OCI-LY7 (cell line): ENCODE measurements around the gene RAD51B.

Source experiments
- EZH2phosphoT487 ChIP-seq: fragments of 200-600 bp; sonication (generic); IDR thresholded peaks from 2 replicates; pipeline ENCODE4 v1.6.1; 2018; ENCODE audit warnings: low read depth, borderline replicate concordance, mild to moderate bottlenecking, mixed run types, antibody characterized with exemption, low read length, moderate library complexity, mixed read lengths
- TF ChIP-seq, protein P1 (sequence below): fragments of 200-600 bp; sonication (generic); conservative IDR thresholded peaks from 2 replicates; pipeline ENCODE4 v1.5.1; 2014; ENCODE audit warnings: mild to moderate bottlenecking, antibody characterized with exemption, low read length, moderate library complexity, mixed read lengths

DNA sequence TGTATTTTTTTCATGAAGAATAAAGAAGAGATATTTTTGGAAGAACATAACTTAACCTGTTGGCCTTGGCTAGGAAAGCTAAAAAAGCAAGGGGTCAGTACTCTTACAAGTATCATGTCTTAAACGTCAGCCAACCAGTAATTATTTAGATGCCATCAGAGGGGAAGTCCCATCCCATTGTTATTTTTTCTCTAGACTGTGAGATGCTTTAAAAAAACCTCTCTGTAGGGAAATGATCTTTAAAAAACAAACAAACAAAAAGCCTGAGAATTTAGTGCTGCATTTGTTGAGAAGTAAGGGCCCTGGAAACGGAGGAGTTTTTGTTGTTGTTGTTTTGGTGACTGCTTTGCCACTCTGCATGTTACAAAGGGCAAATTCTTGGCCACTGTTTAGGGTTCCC, 499.2 kb downstream of the RAD51B start:
- TF ChIP-seq, protein P1, sequence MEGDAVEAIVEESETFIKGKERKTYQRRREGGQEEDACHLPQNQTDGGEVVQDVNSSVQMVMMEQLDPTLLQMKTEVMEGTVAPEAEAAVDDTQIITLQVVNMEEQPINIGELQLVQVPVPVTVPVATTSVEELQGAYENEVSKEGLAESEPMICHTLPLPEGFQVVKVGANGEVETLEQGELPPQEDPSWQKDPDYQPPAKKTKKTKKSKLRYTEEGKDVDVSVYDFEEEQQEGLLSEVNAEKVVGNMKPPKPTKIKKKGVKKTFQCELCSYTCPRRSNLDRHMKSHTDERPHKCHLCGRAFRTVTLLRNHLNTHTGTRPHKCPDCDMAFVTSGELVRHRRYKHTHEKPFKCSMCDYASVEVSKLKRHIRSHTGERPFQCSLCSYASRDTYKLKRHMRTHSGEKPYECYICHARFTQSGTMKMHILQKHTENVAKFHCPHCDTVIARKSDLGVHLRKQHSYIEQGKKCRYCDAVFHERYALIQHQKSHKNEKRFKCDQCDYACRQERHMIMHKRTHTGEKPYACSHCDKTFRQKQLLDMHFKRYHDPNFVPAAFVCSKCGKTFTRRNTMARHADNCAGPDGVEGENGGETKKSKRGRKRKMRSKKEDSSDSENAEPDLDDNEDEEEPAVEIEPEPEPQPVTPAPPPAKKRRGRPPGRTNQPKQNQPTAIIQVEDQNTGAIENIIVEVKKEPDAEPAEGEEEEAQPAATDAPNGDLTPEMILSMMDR = no peak
- TF ChIP-seq EZH2phosphoT487 = no peak
